ENCODE measurements around the gene IRF8.

- TF ChIP-seq POLR2A (IDR thresholded peaks at IDR 0.05; ENCODE audit: low read length) = no peak
- TF ChIP-seq GATA1 (IDR thresholded peaks at IDR 0.05; ENCODE audit: low read depth, low read length) = no peak
Observed at GRCh38 chr16:85897382-85897781, 1.6 kb upstream of the IRF8 start.

Data from erythroblast (primary cell).